Measurements from ENCODE around the gene ACAP3.

- no peak for TF ChIP-seq NFRKB (IDR thresholded peaks at IDR 0.05)
- no peak for TF ChIP-seq PKNOX1 (IDR thresholded peaks at IDR 0.05)
- TF ChIP-seq ARNT (IDR thresholded peaks at IDR 0.05) = no peak
- TF ChIP-seq HDGF (IDR thresholded peaks at IDR 0.05; ENCODE audit: borderline replicate concordance) = no peak
Observed at GRCh38 chr1:1332031-1332755, 24.5 kb upstream of the ACAP3 start.

Data from HEK293T (cell line).